ENCODE measurements around the gene TRPM5.

GRCh38 chr11:2459016-2459725 lies 14.9 kb upstream of the TRPM5 start:
- TF ChIP-seq CTCF (IDR thresholded peaks at IDR 0.05) = no peak
- no peak for TF ChIP-seq POLR2A (IDR thresholded peaks at IDR 0.05)

Data from testis (tissue), 2 donors.